Transverse colon (tissue), 4 donors: ENCODE measurements around the gene ACTL7B. TPM values are rescaled to one million over a fixed set of nuclear protein-coding genes. Genes with fewer than 3 reads are reported as not detected.

Experiments used
- DNase-seq: peaks from one replicate; pipeline ENCODE4 v3.0.0-alpha.2; 2019
- H3K27ac ChIP-seq, 4 donors: fragments of 200-600 bp; sonication (generic); 2 replicates each; pipeline ENCODE4 v1.5.1; 2016 to 2018; ENCODE audit warnings: inconsistent platforms in 4 of 4
- H3K27me3 ChIP-seq: fragments of 200-600 bp; sonication (generic); 2 replicates; pipeline ENCODE4 v1.5.1; 2017; ENCODE audit warnings: inconsistent platforms
- H3K36me3 ChIP-seq, 4 donors: fragments of 200-600 bp; sonication (generic); 2 replicates each; pipeline ENCODE4 v1.5.1; 2017 to 2019; ENCODE audit warnings: inconsistent platforms in 4 of 4
- H3K4me1 ChIP-seq, 4 donors: fragments of 200-600 bp; sonication (generic); 2 replicates each; pipeline ENCODE4 v1.5.1; 2017 to 2020; ENCODE audit warnings: inconsistent platforms in 4 of 4
- H3K4me3 ChIP-seq, 4 donors: fragments of 200-600 bp; sonication (generic); 1 replicate in 1 of 4; 2 replicates in 3 of 4; pipeline versions ENCODE4 v1.5.1 to v1.6.1; 2017 to 2019; ENCODE audit warnings: inconsistent platforms in 4 of 4
- H3K9me3 ChIP-seq, 2 donors: fragments of 200-600 bp; sonication (generic); 2 replicates each; pipeline ENCODE4 v1.5.1; 2017 to 2019; ENCODE audit warnings: inconsistent platforms in 2 of 2
- EP300 ChIP-seq: sonication (generic); formaldehyde crosslinking; IDR thresholded peaks from one replicate; pipeline ENCODE4 v1.6.1; 2017; ENCODE audit warnings: antibody characterized with exemption, low read depth
- POLR2A ChIP-seq: fragments of 450-650 bp; IDR thresholded peaks from one replicate; pipeline ENCODE4 v1.6.1; 2016; ENCODE audit warnings: antibody characterized with exemption, mild to moderate bottlenecking, moderate library complexity
- POLR2AphosphoS5 ChIP-seq, 3 donors: sonication (generic); formaldehyde crosslinking; IDR thresholded peaks; one replicate each; pipeline ENCODE4 v1.6.1; 2016; ENCODE audit warnings: antibody characterized with exemption in 3 of 3
- WGBS, 2 donors: methylation state at CpG; one replicate each; pipeline ENCODE4 v1.1.5; 2018; ENCODE audit warnings: low coverage in 1 of 2; 5-methylcytosine and 5-hydroxymethylcytosine counted together
- in situ Hi-C, 4 donors: fragments of 200-750 bp; cut with MboI; loops; one replicate each; pipeline versions ENCODE4 v1.15.0 to v1.15.1; 2017; ENCODE audit warnings: low sequenced_read_pairs in 3 of 4, low pct_ligation_motif_present in 1 of 4, low pct_unique_long_range_greater_than_20kb in 1 of 4
- intact Hi-C: fragments of 100-400 bp; cut with DNase I; formaldehyde crosslinking; loops from one replicate; pipeline ENCODE4 v1.15.1; 2023; ENCODE audit warnings: low total_unique reads
- total RNA-seq, 4 donors: library from RNA; depleted of rRNA; stranded (reverse); fragments of >200 nt; gene quantifications; one replicate each; pipeline ENCODE4 v1.1.0, GENCODE V29; 2016
- TF ChIP-seq, protein P1 (sequence below), 5 experiments: fragments of 200-600 bp in 3 of 5; fragments of 450-650 bp in 2 of 5; sonication (generic) in 3 of 5; IDR thresholded peaks; 1 replicate in 2 of 5; 2 replicates in 3 of 5; pipeline ENCODE4 v1.5.1; 2016 to 2017; ENCODE audit warnings: antibody characterized with exemption in 5 of 5, inconsistent platforms in 3 of 5, mild to moderate bottlenecking in 2 of 5, moderate library complexity in 1 of 5

ACTL7B gene
- total RNA-seq, 4 donors from 2014 or later = not detected

DNA sequence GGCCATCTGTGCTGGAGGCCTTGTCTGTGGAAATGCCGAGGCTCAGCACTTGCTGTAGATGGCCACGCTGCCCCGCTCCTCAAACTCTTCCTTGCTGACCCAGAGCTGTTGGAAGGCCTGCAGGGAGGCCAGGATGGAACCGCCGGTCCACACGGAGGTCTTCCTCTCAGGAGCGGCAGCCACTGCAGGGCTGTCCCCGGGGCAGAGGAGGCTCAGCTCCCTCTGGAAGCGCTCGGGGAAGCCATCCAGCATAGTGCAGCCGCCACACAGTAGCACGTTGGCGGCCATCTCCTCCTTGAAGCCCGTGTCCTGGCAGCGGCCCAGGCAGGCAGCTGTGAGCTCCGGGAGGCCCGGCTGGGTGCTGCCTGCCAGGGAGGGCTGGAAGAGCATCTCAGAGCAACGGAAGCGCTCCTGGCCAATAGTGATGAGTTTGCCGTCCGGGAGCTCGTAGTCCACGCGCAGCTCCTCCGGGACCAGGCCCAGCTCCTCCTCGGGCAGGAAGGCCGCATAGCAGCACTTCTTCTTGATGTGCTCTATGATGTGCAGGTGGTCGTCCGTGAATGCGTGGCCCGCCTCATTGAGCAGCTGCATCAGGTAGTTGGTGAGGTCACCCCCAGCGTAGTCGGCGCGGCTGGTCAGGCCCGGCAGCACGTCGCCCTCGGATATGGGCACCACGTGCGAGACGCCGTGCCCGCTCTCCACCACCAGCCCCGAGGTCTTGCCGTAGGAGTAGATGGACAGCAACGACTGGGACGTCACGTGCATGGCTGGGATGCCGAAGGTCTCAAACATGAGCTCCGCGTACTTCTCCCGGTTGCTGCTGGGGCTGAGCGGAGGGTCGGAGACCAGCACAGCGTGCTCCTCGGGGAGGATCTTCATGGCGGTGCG is 901 bp downstream of the ACTL7B start:
- 94% methylated on average over 53 of the region's 59 CpGs; no CpG with 5 or more reads in 1 of the 2 donors for WGBS, 2 donors
- in situ Hi-C loops (loop anchor here in 1 of 4 donors (25.0 kb wide), 1 partner anchor 107 kb away; no protein-coding TSS in a partner anchor), intact Hi-C loops (no loop called here)
- no peaks in the 10 kb centered on the region for H3K9me3 ChIP-seq
- no peak for DNase-seq
- no peak for TF ChIP-seq POLR2A
- TF ChIP-seq, protein P1, sequence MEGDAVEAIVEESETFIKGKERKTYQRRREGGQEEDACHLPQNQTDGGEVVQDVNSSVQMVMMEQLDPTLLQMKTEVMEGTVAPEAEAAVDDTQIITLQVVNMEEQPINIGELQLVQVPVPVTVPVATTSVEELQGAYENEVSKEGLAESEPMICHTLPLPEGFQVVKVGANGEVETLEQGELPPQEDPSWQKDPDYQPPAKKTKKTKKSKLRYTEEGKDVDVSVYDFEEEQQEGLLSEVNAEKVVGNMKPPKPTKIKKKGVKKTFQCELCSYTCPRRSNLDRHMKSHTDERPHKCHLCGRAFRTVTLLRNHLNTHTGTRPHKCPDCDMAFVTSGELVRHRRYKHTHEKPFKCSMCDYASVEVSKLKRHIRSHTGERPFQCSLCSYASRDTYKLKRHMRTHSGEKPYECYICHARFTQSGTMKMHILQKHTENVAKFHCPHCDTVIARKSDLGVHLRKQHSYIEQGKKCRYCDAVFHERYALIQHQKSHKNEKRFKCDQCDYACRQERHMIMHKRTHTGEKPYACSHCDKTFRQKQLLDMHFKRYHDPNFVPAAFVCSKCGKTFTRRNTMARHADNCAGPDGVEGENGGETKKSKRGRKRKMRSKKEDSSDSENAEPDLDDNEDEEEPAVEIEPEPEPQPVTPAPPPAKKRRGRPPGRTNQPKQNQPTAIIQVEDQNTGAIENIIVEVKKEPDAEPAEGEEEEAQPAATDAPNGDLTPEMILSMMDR (IDR thresholded peaks at IDR 0.05) = no peak
- TF ChIP-seq POLR2AphosphoS5 (IDR thresholded peaks at IDR 0.05) = no peak
- no peak for TF ChIP-seq EP300
- no peaks in the 10 kb centered on the region for H3K27me3 ChIP-seq
- no peak overlapping the region for H3K4me3 ChIP-seq
- no peak overlapping the region for H3K27ac ChIP-seq
- H3K36me3 ChIP-seq = no peaks in the 10 kb centered on the region
- no peaks in the 10 kb centered on the region for H3K4me1 ChIP-seq

DNA sequence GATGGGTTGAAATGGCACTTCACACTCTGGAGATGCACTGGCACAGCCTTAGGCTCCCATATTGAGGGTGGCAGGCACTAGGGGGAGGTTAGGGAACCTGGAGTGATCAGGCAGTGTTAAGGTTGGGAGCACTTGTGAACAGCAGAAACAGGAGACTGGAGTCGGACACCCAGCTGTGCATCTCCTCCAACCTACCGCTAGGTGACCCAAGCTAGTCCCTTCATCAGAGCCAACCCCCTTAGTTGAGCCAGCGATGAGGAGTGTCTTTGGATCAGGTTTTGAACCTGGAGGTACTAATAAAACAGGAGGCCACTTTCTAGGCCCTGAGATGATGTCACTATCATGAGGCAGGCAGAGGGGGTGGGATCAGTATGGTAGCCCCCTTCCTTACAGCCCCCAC is 1.7 kb downstream of the ACTL7B start:
- no peak overlapping the region for H3K4me3 ChIP-seq
- no peaks in the 10 kb centered on the region for H3K36me3 ChIP-seq
- H3K4me1 ChIP-seq = no peaks in the 10 kb centered on the region
- no peaks in the 10 kb centered on the region for H3K9me3 ChIP-seq
- TF ChIP-seq, protein P1 (IDR thresholded peaks at IDR 0.05) = no peak
- TF ChIP-seq POLR2A (no peak), EP300 (no peak), POLR2AphosphoS5 (IDR thresholded peaks at IDR 0.05) (no peak)
- H3K27ac ChIP-seq = no peak overlapping the region
- no peak for DNase-seq
- WGBS, 2 donors = 88 to 100% methylated on average over 2 to 3 of the region's 3 CpGs
- intact Hi-C loops = no loop called here
- H3K27me3 ChIP-seq = no peaks in the 10 kb centered on the region
- in situ Hi-C loops = loop anchor here in 1 of 4 donors (25.0 kb wide), 1 partner anchor 108 kb away; no protein-coding TSS in a partner anchor

DNA sequence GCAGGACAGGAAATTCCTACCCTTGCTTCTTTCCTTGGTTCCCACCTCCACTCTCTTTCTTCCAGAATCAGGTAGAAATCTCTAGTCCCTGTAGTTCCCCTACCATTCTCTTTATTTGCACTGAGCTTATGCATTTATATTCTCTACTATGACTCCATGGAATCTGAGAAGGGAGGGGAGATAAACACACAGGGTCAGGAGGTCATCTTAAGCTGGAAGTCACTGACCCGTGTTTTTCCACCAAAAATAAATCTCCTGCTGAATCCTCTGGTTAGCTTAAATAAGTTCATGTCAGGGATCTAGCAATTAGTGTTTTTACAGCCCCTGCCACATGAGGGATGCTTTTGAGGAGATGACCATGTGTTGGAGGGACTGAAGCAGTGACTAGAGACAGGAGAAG is 3.7 kb downstream of the ACTL7B start:
- TF ChIP-seq, protein P1 (IDR thresholded peaks at IDR 0.05) = no peak
- TF ChIP-seq EP300 (no peak), POLR2AphosphoS5 (IDR thresholded peaks at IDR 0.05) (no peak)
- 38% methylated on average over 1 of the region's 1 CpG; no CpG with 5 or more reads in 1 of the 2 donors for WGBS, 2 donors
- Histone ChIP-seq H3K27me3 (no peaks in the 10 kb centered on the region), H3K36me3 (no peaks in the 10 kb centered on the region), H3K27ac (no peak overlapping the region), H3K9me3 (no peaks in the 10 kb centered on the region), H3K4me1 (no peaks in the 10 kb centered on the region), H3K4me3 (no peak overlapping the region)
- no peak for DNase-seq
- in situ Hi-C loops (loop anchor here in 1 of 4 donors (25.0 kb wide), 1 partner anchor 110 kb away; no protein-coding TSS in a partner anchor), intact Hi-C loops (no loop called here)

DNA sequence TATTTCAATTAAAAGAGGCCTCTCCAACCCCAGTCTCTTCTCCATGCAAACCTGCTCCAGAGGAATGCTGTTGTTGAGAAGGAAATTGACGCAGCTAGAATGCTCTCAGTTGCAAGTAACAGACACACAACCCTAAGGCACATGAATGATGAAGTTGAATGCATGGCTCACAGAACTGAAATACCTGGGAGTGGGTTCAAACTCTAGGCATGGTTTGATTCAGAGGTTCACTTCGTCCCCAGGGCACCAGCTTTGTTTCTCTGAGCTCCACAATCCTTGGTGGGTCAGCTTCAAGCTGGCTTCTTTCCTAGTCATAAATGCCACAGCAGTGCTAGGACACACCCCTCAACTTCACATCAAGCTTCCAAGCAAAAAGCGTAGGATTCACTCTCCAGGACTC is 4.6 kb downstream of the ACTL7B start:
- intact Hi-C loops = no loop called here
- TF ChIP-seq POLR2AphosphoS5 (IDR thresholded peaks at IDR 0.05) (no peak), POLR2A (no peak), EP300 (no peak)
- TF ChIP-seq, protein P1 (IDR thresholded peaks at IDR 0.05) = no peak
- H3K27me3 ChIP-seq = no peaks in the 10 kb centered on the region
- 68 to 69% methylated on average over 2 to 3 of the region's 3 CpGs for WGBS, 2 donors
- H3K36me3 ChIP-seq = no peaks in the 10 kb centered on the region
- H3K4me1 ChIP-seq = no peaks in the 10 kb centered on the region
- in situ Hi-C loops = loop anchor here in 1 of 4 donors (25.0 kb wide), 1 partner anchor 111 kb away; no protein-coding TSS in a partner anchor
- H3K4me3 ChIP-seq = no peak overlapping the region
- no peak overlapping the region for H3K27ac ChIP-seq
- DNase-seq = no peak
- H3K9me3 ChIP-seq = no peaks in the 10 kb centered on the region
